SK-N-SH (cell line): ENCODE results near the gene ARHGEF17. TPM values are rescaled to one million over a fixed set of nuclear protein-coding genes. Genes with fewer than 3 reads are reported as not detected.
A peak's percentile ranks its signal among the peaks of the same experiment; 100 is the strongest.

ENCODE experiments used
- CTCF ChIA-PET: fragments of 300-600, 350-600 bp; formaldehyde crosslinking; extraction: SDS; loops from one replicate; lab custom pipeline; 2021; lab: Yijun Ruan, JAX
- POLR2A ChIA-PET: fragments of 350-600 bp; sonication (Branson Sonifier 250); formaldehyde crosslinking; extraction: SDS; loops from one replicate; lab custom pipeline; 2020; ENCODE audit warnings: antibody characterized with exemption, inconsistent platforms; lab: Yijun Ruan, JAX
- DNase-seq: peaks from one replicate; pipeline ENCODE4 v3.0.0; 2012
- H2AFZ ChIP-seq: fragments of 200-600 bp; sonication (generic); 2 replicates; pipeline ENCODE4 v1.8.1; 2016; ENCODE audit warnings: antibody characterized with exemption, mild to moderate bottlenecking, low read depth
- H3F3A ChIP-seq: fragments of 200-600 bp; sonication (generic); replicated peaks from 2 replicates; pipeline ENCODE3; 2016; ENCODE audit warnings: antibody characterized with exemption, mild to moderate bottlenecking; ENCODE audit not compliant: insufficient read depth
- H3K27ac ChIP-seq, 2 experiments: fragments of 200-500 bp in 1 of 2; fragments of 200-600 bp in 1 of 2; sonication (Bioruptor generic) in 1 of 2; sonication (generic), shearing (Covaris generic) in 1 of 2; 2 replicates each; pipeline versions ENCODE4 v1.5.1 to v1.6.1; 2014 to 2016; ENCODE audit warnings: low read depth in 2 of 2, inconsistent platforms in 1 of 2, low read length in 1 of 2, mild to moderate bottlenecking in 1 of 2, mixed read lengths in 1 of 2
- H3K27me3 ChIP-seq: fragments of 200-600 bp; sonication (generic), shearing (Covaris generic); 2 replicates; pipeline ENCODE4 v1.6.1; 2016; ENCODE audit warnings: mixed run types; ENCODE audit not compliant: insufficient read depth
- H3K36me3 ChIP-seq, 2 experiments: fragments of 200-500 bp in 1 of 2; fragments of 200-600 bp in 1 of 2; sonication (Bioruptor generic) in 1 of 2; sonication (generic) in 1 of 2; replicated peaks in 1 of 2; 2 replicates each; pipeline versions ENCODE3 to v1.5.1; 2014 to 2016; ENCODE audit warnings: low read length in 1 of 2, mild to moderate bottlenecking in 1 of 2; ENCODE audit not compliant: insufficient read depth in 2 of 2, control insufficient read depth in 1 of 2
- H3K4me1 ChIP-seq, 2 experiments: fragments of 200-500 bp in 1 of 2; fragments of 200-600 bp in 1 of 2; sonication (Bioruptor generic) in 1 of 2; sonication (generic), shearing (Covaris generic) in 1 of 2; 2 replicates each; pipeline versions ENCODE4 v1.5.1 to v1.6.1; 2014 to 2016; ENCODE audit warnings: low read depth in 1 of 2, low read length in 1 of 2, mixed run types in 1 of 2; ENCODE audit not compliant: insufficient read depth in 2 of 2, control insufficient read depth in 1 of 2
- H3K4me2 ChIP-seq: fragments of 200-600 bp; sonication (generic), shearing (Covaris generic); 2 replicates; pipeline ENCODE4 v1.6.1; 2017; ENCODE audit warnings: mixed run types
- H3K4me3 ChIP-seq, 2 experiments: fragments of 200-500 bp in 1 of 2; fragments of 200-600 bp in 1 of 2; sonication (Bioruptor generic) in 1 of 2; sonication (generic), shearing (Covaris generic) in 1 of 2; 2 replicates each; pipeline versions ENCODE4 v1.5.1 to v1.8.1; 2014 to 2016; ENCODE audit warnings: low read depth in 2 of 2, inconsistent platforms in 1 of 2, low read length in 1 of 2, mild to moderate bottlenecking in 1 of 2, mixed read lengths in 1 of 2, moderate library complexity in 1 of 2
- H3K79me2 ChIP-seq: fragments of 200-600 bp; sonication (generic); 2 replicates; pipeline ENCODE4 v1.8.1; 2017; ENCODE audit warnings: mild to moderate bottlenecking; ENCODE audit not compliant: insufficient read depth
- H3K9ac ChIP-seq: fragments of 200-600 bp; sonication (generic); 2 replicates; pipeline ENCODE4 v1.6.1; 2017; ENCODE audit warnings: mixed run types
- H3K9me2 ChIP-seq: fragments of 200-600 bp; sonication (generic); 2 replicates; pipeline ENCODE4 v1.6.1; 2017; ENCODE audit warnings: mixed run types
- H3K9me3 ChIP-seq: fragments of 200-600 bp; sonication (generic); 2 replicates; pipeline ENCODE4 v1.6.1; 2017; ENCODE audit warnings: mixed run types, mild to moderate bottlenecking, moderate library complexity
- H4K20me1 ChIP-seq: fragments of 200-600 bp; sonication (generic); 2 replicates; pipeline ENCODE4 v1.6.1; 2017; ENCODE audit warnings: mild to moderate bottlenecking, mixed run types; ENCODE audit not compliant: insufficient read depth
- CTCF ChIP-seq: fragments of 200-600 bp; sonication (generic); IDR thresholded peaks from 2 replicates; pipeline ENCODE4 v1.6.1; 2017; ENCODE audit warnings: antibody characterized with exemption, mild to moderate bottlenecking, moderate library complexity
- ELF1 ChIP-seq: IDR thresholded peaks from 2 replicates; pipeline ENCODE4 v1.4.0; 2012
- GABPA ChIP-seq: IDR thresholded peaks from 2 replicates; pipeline ENCODE4 v1.4.0; 2012; ENCODE audit warnings: low read depth, mild to moderate bottlenecking
- GATA2 ChIP-seq: sonication (generic); formaldehyde crosslinking; IDR thresholded peaks from 2 replicates; pipeline ENCODE4 v1.5.0; 2020; ENCODE audit warnings: mild to moderate bottlenecking, missing genetic modification reagents
- NFIC ChIP-seq: IDR thresholded peaks from 2 replicates; pipeline ENCODE4 v1.4.0; 2012; ENCODE audit warnings: borderline replicate concordance
- POLR2AphosphoS5 ChIP-seq: IDR thresholded peaks from 2 replicates; pipeline ENCODE4 v1.6.1; 2012; ENCODE audit warnings: low read depth, low read length
- RCOR1 ChIP-seq: fragments of 150-350 bp; IDR thresholded peaks from 2 replicates; pipeline ENCODE4 v1.6.1; 2017; ENCODE audit warnings: antibody characterized with exemption, low read length
- RFX5 ChIP-seq: IDR thresholded peaks from 2 replicates; pipeline ENCODE4 v1.6.1; 2012; ENCODE audit warnings: mild to moderate bottlenecking, improper control_type of control experiment, low read length
- TAF1 ChIP-seq: IDR thresholded peaks from 2 replicates; pipeline ENCODE4 v1.6.1; 2012; ENCODE audit warnings: low read depth, mild to moderate bottlenecking, low read length, moderate library complexity, borderline replicate concordance
- USF2 ChIP-seq: fragments of 150-350 bp; IDR thresholded peaks from 2 replicates; pipeline ENCODE4 v1.6.1; 2017; ENCODE audit warnings: antibody characterized with exemption, low read length, low read depth, borderline replicate concordance
- WGBS: methylation state at CpG from one replicate; pipeline ENCODE4 v1.1.6; 2017; ENCODE audit warnings: low lambda C conversion rate; 5-methylcytosine and 5-hydroxymethylcytosine counted together
- polyA plus RNA-seq, 3 experiments: library from polyadenylated mRNA; depleted of rRNA; stranded (reverse); fragments of >200 nt; gene quantifications; 2 replicates each; pipeline ENCODE4 v1.2.3, GENCODE V29; 2012
- TF ChIP-seq, protein P1 (sequence below): fragments of 150-350 bp; IDR thresholded peaks from 2 replicates; pipeline ENCODE4 v1.6.1; 2016; ENCODE audit warnings: mild to moderate bottlenecking, low read depth, low read length
- TF ChIP-seq, protein P2 (sequence below): IDR thresholded peaks from 2 replicates; pipeline ENCODE4 v1.4.0; 2012; ENCODE audit warnings: low read depth, borderline replicate concordance
- TF ChIP-seq, protein P3 (sequence below): IDR thresholded peaks from 2 replicates; pipeline ENCODE4; 2012
- TF ChIP-seq, protein P4 (sequence below): IDR thresholded peaks from 2 replicates; pipeline ENCODE4 v1.6.1; 2012; ENCODE audit warnings: mild to moderate bottlenecking, low read depth, low read length, moderate library complexity

ARHGEF17 gene
- polyA plus RNA-seq, 1 of the 3 experiments (the other 2 are of a cell fraction) = 45.9 TPM

DNA sequence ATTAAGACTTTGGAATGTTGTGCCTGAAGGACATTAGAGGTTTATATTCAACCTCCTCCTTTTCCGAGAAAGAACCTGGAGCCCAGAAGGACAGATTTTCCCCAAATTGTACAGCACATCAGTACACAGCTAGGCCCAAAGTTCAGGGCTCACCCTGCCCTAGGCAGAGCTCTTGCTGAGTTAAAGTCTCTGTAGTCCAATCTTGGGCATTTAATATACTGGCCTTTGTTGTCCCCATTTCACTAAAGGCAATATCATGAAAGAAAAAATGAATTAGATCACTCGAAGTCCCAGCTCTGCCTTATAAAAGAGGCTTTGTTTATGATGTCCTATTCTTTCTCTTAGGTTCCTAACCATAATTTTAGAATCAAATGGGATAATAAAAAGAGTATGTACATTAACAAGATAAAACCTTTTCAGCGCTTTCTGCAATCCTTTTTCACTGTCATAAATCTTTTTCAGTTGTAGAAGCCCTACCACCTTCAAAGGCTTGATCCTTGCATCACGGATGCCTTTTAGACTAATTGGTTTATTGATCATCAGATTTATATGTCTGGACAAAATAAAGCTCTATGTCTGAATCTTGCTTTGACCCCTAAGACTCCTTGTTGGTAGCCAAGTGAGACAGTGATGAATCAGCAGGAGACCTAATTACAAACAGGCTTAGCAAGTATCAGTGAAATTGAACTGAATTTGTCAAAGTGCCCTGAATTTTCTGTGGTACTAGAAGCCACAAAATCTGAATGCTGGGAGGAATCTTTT, 108.0 kb downstream of the ARHGEF17 start (continued):
- TF ChIP-seq, protein P1, sequence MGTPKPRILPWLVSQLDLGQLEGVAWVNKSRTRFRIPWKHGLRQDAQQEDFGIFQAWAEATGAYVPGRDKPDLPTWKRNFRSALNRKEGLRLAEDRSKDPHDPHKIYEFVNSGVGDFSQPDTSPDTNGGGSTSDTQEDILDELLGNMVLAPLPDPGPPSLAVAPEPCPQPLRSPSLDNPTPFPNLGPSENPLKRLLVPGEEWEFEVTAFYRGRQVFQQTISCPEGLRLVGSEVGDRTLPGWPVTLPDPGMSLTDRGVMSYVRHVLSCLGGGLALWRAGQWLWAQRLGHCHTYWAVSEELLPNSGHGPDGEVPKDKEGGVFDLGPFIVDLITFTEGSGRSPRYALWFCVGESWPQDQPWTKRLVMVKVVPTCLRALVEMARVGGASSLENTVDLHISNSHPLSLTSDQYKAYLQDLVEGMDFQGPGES = no peak
- TF ChIP-seq, protein P2, sequence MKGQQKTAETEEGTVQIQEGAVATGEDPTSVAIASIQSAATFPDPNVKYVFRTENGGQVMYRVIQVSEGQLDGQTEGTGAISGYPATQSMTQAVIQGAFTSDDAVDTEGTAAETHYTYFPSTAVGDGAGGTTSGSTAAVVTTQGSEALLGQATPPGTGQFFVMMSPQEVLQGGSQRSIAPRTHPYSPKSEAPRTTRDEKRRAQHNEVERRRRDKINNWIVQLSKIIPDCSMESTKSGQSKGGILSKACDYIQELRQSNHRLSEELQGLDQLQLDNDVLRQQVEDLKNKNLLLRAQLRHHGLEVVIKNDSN = no peak
- TF ChIP-seq NFIC = peak; percentile 46; the same call in 1 of the 2 replicates
- TF ChIP-seq POLR2AphosphoS5 = peak; percentile 51; the same call in 1 of the 2 replicates
- no peak for TF ChIP-seq GATA2
- TF ChIP-seq, protein P3, sequence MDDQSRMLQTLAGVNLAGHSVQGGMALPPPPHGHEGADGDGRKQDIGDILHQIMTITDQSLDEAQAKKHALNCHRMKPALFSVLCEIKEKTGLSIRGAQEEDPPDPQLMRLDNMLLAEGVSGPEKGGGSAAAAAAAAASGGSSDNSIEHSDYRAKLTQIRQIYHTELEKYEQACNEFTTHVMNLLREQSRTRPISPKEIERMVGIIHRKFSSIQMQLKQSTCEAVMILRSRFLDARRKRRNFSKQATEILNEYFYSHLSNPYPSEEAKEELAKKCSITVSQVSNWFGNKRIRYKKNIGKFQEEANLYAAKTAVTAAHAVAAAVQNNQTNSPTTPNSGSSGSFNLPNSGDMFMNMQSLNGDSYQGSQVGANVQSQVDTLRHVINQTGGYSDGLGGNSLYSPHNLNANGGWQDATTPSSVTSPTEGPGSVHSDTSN = peak; percentile 77
- TF ChIP-seq USF2 = no peak

- H3K36me3 ChIP-seq = peaks cover 6 to 7% of the 10 kb centered on the region in 2 experiments
- no peak overlapping the region for H2AFZ ChIP-seq
- no peaks in the 10 kb centered on the region for H3K27me3 ChIP-seq
- ChIA-PET CTCF (interaction anchor here (1.4 to 5.8 kb wide), 3 partner anchors 62 to 244 kb away, joined by 3 to 24 read pairs (median 6); no protein-coding TSS in a partner anchor), POLR2A (no interaction called here)
- no peak overlapping the region for H3K4me3 ChIP-seq
- H3K4me1 ChIP-seq = peaks cover 19 to 28% of the 10 kb centered on the region in 2 experiments
- no peak for DNase-seq
- peak overlapping the region in 1 of 2 experiments; percentile 83; a peak in 2 of 4 replicates for H3K27ac ChIP-seq
- no peaks in the 10 kb centered on the region for H4K20me1 ChIP-seq
- TF ChIP-seq CTCF (no peak), ELF1 (no peak), RCOR1 (no peak), TAF1 (no peak), RFX5 (no peak), GABPA (no peak)
- TF ChIP-seq, protein P4, sequence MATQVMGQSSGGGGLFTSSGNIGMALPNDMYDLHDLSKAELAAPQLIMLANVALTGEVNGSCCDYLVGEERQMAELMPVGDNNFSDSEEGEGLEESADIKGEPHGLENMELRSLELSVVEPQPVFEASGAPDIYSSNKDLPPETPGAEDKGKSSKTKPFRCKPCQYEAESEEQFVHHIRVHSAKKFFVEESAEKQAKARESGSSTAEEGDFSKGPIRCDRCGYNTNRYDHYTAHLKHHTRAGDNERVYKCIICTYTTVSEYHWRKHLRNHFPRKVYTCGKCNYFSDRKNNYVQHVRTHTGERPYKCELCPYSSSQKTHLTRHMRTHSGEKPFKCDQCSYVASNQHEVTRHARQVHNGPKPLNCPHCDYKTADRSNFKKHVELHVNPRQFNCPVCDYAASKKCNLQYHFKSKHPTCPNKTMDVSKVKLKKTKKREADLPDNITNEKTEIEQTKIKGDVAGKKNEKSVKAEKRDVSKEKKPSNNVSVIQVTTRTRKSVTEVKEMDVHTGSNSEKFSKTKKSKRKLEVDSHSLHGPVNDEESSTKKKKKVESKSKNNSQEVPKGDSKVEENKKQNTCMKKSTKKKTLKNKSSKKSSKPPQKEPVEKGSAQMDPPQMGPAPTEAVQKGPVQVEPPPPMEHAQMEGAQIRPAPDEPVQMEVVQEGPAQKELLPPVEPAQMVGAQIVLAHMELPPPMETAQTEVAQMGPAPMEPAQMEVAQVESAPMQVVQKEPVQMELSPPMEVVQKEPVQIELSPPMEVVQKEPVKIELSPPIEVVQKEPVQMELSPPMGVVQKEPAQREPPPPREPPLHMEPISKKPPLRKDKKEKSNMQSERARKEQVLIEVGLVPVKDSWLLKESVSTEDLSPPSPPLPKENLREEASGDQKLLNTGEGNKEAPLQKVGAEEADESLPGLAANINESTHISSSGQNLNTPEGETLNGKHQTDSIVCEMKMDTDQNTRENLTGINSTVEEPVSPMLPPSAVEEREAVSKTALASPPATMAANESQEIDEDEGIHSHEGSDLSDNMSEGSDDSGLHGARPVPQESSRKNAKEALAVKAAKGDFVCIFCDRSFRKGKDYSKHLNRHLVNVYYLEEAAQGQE = no peak
- no peak overlapping the region for H3K9ac ChIP-seq
- WGBS = 69% methylated on average over 2 of the region's 2 CpGs
- no peaks in the 10 kb centered on the region for H3K79me2 ChIP-seq
- peaks cover 25% of the 10 kb centered on the region for H3F3A ChIP-seq
- H3K9me3 ChIP-seq = no peaks in the 10 kb centered on the region
- H3K4me2 ChIP-seq = peak overlapping the region; percentile 31; the same call in 1 of the 2 replicates
- H3K9me2 ChIP-seq = no peaks in the 10 kb centered on the region
Measured at GRCh38 chr11:73416786-73417185, 108.7 kb downstream of the ARHGEF17 start.
